HL-60 (cell line): Measurements from ENCODE around the gene RAE1.

Experiments used
- POLR2AphosphoS5 ChIP-seq: IDR thresholded peaks from 2 replicates; pipeline ENCODE4 v1.6.1; 2012; ENCODE audit warnings: low read depth
- SPI1 ChIP-seq: IDR thresholded peaks from 2 replicates; pipeline ENCODE4 v1.6.1; 2012; ENCODE audit warnings: low read depth, mild to moderate bottlenecking, borderline replicate concordance
- TF ChIP-seq, protein P1 (sequence below): IDR thresholded peaks from one replicate; pipeline ENCODE4 v1.5.1; 2011; ENCODE audit warnings: low read length, control low read depth, inconsistent platforms; ENCODE audit not compliant: insufficient read depth

DNA sequence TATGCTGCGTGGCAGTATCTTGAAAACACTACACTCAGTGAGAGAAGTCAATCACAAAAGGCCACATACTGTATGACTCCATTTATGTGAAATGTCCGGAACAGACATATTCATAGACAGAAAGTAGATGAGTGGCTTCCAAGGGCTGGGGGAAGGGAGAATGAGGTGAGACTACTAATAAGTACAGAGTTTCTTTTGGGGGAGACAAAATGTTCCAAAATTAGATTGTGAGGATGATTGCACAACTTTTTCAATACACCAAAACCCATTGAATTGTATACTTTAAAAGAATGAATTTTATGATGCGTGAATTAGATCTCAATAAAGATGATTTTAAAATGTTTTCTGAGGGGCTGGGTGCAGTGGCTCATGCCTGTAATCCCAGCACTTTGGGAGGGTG is 30.7 kb upstream of the RAE1 start:
- TF ChIP-seq, protein P1, sequence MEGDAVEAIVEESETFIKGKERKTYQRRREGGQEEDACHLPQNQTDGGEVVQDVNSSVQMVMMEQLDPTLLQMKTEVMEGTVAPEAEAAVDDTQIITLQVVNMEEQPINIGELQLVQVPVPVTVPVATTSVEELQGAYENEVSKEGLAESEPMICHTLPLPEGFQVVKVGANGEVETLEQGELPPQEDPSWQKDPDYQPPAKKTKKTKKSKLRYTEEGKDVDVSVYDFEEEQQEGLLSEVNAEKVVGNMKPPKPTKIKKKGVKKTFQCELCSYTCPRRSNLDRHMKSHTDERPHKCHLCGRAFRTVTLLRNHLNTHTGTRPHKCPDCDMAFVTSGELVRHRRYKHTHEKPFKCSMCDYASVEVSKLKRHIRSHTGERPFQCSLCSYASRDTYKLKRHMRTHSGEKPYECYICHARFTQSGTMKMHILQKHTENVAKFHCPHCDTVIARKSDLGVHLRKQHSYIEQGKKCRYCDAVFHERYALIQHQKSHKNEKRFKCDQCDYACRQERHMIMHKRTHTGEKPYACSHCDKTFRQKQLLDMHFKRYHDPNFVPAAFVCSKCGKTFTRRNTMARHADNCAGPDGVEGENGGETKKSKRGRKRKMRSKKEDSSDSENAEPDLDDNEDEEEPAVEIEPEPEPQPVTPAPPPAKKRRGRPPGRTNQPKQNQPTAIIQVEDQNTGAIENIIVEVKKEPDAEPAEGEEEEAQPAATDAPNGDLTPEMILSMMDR, result no peak
- no peak for TF ChIP-seq POLR2AphosphoS5
- no peak for TF ChIP-seq SPI1
